Astrocyte of the spinal cord (primary cell): Measurements from ENCODE around the gene RB1.

ENCODE experiments used
- DNase-seq: peaks from one replicate; pipeline ENCODE4 v3.0.0; 2011; ENCODE audit warnings: low read depth, low spot score
- H3K4me3 ChIP-seq: 2 replicates; pipeline ENCODE4 v1.5.1; 2011; ENCODE audit warnings: low read depth, mild to moderate bottlenecking, low read length, moderate library complexity
- in situ Hi-C: cut with HindIII; loops from 2 replicates; pipeline ENCODE4 v1.10.0; 2017; ENCODE audit warnings: low sequenced_read_pairs
- TF ChIP-seq, protein P1 (sequence below): IDR thresholded peaks from 2 replicates; pipeline ENCODE4 v1.5.1; 2012; ENCODE audit warnings: low read depth, mild to moderate bottlenecking, low read length, inconsistent platforms

Gene RB1

DNA sequence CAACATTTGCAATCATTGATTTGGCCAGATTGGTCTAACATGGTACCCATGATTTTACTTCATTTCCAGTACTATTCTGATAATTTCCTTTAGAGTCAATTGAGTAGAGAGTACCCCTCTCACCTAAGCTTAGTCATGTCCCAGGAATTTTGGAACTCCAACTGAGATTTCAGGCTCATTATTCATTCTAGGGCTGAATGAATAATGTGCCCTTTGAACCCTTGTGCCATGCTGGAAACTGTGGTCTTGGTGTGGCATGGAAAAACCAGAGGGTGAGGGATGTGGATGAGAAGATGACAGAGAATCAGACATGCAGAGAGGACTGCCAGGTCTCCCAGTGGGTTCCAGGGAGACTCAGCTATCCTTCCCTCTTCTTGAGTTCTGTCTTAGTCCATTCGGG is 40.4 kb upstream of the RB1 start:
- no peak for DNase-seq
- H3K4me3 ChIP-seq, result no peak overlapping the region
- TF ChIP-seq, protein P1, sequence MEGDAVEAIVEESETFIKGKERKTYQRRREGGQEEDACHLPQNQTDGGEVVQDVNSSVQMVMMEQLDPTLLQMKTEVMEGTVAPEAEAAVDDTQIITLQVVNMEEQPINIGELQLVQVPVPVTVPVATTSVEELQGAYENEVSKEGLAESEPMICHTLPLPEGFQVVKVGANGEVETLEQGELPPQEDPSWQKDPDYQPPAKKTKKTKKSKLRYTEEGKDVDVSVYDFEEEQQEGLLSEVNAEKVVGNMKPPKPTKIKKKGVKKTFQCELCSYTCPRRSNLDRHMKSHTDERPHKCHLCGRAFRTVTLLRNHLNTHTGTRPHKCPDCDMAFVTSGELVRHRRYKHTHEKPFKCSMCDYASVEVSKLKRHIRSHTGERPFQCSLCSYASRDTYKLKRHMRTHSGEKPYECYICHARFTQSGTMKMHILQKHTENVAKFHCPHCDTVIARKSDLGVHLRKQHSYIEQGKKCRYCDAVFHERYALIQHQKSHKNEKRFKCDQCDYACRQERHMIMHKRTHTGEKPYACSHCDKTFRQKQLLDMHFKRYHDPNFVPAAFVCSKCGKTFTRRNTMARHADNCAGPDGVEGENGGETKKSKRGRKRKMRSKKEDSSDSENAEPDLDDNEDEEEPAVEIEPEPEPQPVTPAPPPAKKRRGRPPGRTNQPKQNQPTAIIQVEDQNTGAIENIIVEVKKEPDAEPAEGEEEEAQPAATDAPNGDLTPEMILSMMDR, result no peak
- in situ Hi-C loops, result no loop called here

DNA sequence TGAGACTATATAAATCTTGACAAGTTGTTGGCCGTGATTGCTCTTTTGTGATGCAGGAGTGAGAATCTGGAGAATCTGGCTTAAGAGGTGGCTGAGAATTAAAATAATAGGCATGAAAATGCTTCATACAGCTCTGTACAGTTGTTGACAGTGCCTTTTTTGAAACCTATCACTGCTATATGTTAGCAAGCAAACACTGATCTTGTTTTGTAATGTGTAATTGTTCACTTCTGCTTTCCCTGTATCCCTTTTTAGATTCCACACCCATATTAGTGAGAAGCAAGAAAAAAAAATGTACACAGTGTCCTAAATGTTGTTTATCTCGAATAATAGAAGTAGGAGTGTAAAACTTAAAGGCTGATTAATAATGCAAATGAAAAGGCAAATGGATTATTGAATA is 39.5 kb upstream of the RB1 start:
- in situ Hi-C loops, result no loop called here

DNA sequence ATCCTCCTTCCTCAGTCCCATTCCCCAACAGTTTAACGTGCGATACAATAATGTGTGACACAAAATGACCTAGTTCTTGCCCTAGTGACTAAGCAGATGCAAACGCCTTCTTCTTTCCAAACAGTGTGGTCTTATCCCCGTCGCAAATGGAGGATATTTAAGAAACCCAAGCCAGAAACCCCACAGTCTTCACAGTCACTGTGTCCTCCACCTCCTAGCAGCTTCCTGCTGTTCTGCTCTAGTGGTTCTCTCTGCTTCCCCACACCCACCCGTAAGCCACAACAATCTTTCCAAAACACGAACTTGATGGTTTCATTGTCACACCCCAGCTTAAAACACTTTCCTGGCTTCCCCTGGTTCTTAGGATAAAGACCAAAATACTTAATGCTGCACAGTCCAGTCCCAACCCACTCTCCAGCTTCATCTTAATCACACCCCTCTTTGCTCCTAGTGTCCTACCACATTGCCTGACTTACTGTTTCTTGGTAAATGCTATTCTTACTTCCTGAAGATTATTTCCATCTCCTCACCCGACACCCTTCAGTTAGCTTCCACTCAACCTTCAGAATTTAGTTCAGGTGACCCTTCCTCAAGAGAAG is 38.2 kb upstream of the RB1 start:
- no peak for DNase-seq
- TF ChIP-seq, protein P1, result no peak
- in situ Hi-C loops, result no loop called here
- no peak overlapping the region for H3K4me3 ChIP-seq

More for the DNA sequence above, 39.5 kb upstream of the RB1 start:
- no peak overlapping the region for H3K4me3 ChIP-seq
- TF ChIP-seq, protein P1, result no peak
- DNase-seq, result no peak

DNA sequence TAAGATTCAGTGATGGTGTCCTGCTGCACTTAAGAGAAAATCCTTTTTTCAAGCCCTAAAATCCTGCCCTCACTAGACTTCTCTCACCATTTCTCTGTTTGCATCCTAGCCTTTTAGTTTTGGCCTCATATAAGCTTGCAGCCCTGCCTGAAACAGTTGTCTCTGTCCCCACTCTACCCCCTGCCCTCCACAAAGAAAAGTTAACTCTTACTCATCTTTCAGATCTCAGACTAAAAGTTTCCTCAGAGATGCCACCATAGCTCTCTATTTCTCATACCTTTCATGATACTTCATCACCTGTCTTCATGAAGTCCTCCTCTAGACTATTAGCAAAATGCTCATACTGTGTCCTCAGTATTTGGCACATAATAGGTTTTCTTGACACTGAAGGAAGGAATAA is 37.4 kb upstream of the RB1 start:
- TF ChIP-seq, protein P1, result no peak
- DNase-seq, result no peak
- in situ Hi-C loops, result no loop called here
- H3K4me3 ChIP-seq, result no peak overlapping the region

GRCh38 chr13:48266701-48267639 is 36.6 kb upstream of the RB1 start:
- no peak for DNase-seq
- no peak overlapping the region for H3K4me3 ChIP-seq
- TF ChIP-seq, protein P1, result no peak
- in situ Hi-C loops, result no loop called here

- no peak overlapping the region for H3K4me3 ChIP-seq
- DNase-seq, result no peak
- in situ Hi-C loops, result no loop called here
- TF ChIP-seq, protein P1, result no peak
Measured at GRCh38 chr13:48268019-48268418, 35.5 kb upstream of the RB1 start.
